Upper lobe of right lung (tissue), 1 donor: ENCODE measurements around the gene STK10. TPM values are rescaled to one million over a fixed set of nuclear protein-coding genes. Genes with fewer than 3 reads are reported as not detected.
A peak's percentile ranks its signal among the peaks of the same experiment; 100 is the strongest.

Source experiments
- ATAC-seq: fragments of 200-7000 bp; cut with Tn5 transposase; one replicate; pipeline ENCODE4 v1.9.1; 2020; ENCODE audit warnings: mild to moderate bottlenecking, moderate library complexity
- DNase-seq: peaks from one replicate; pipeline ENCODE4 v3.0.0-alpha.2; 2020
- H3K27ac ChIP-seq: fragments of 200-600 bp; one replicate; pipeline ENCODE4 v1.8.0; 2022
- H3K27me3 ChIP-seq: fragments of 200-600 bp; one replicate; pipeline ENCODE4 v1.8.0; 2022; ENCODE audit warnings: mild to moderate bottlenecking
- H3K36me3 ChIP-seq: fragments of 200-600 bp; one replicate; pipeline ENCODE4 v1.8.0; 2022
- H3K4me1 ChIP-seq: fragments of 200-600 bp; one replicate; pipeline ENCODE4 v1.8.0; 2022
- H3K4me3 ChIP-seq: fragments of 200-600 bp; one replicate; pipeline ENCODE4 v1.8.0; 2022; ENCODE audit warnings: mild to moderate bottlenecking
- H3K9me3 ChIP-seq: fragments of 200-600 bp; one replicate; pipeline ENCODE4 v1.8.0; 2022
- CTCF ChIP-seq: fragments of 200-600 bp; IDR thresholded peaks from one replicate; pipeline ENCODE4 v1.8.0; 2022; ENCODE audit warnings: antibody characterized with exemption
- intact Hi-C: fragments of 100-400 bp; cut with DNase I; formaldehyde crosslinking; loops from one replicate; pipeline ENCODE4 v1.11.0; 2022
- total RNA-seq: library from RNA; stranded (reverse); fragmentation: NEBNext Ultra II Directional; extraction: Animal tissue kit (Norgen Biotek cat#: 25700); gene quantifications from one replicate; pipeline ENCODE4 v1.2.1, GENCODE V29; 2021
- donor health status: DM: no; HTN: yes; CAD: no; lungs with severe emphysema.

STK10 gene
- total RNA-seq, 1 donor from 2014 or later = 56.9 TPM

GRCh38 chr5:172144931-172145869, 42.8 kb downstream of the STK10 start:
- intact Hi-C loops = no loop called here
- peaks cover 6% of the 10 kb centered on the region for H3K36me3 ChIP-seq
- peaks cover 5% of the 10 kb centered on the region for H3K4me1 ChIP-seq
- H3K4me3 ChIP-seq = no peak overlapping the region
- H3K27me3 ChIP-seq = no peaks in the 10 kb centered on the region
- DNase-seq (no peak), ATAC-seq (no peak)
- no peak overlapping the region for H3K27ac ChIP-seq
- H3K9me3 ChIP-seq = no peaks in the 10 kb centered on the region
- no peak for TF ChIP-seq CTCF

DNA sequence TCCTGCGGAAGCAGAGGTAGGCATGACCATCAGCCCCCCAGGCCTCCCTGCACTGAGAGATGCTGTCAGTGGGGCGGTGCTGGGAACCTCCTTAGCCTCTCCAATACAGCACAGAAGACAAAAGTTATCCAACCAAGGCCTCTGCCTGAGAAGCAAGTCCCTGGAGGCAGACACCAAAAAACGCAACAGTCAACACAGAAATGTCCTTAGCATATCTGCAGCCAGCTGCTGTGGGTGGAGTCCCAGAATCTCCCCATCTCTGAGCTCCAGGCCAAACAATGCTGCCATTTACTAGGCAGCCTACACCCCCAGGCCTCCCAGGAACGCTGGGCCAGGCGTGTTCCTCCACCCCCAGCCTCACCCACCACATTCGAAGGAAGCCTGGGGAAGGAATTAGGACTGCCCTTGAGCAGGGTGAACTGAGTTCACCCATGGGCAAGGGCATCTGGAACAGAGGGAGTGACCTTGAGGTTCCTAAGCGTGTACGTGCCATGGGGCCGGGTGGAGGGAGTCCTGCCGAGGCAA, 43.7 kb downstream of the STK10 start:
- TF ChIP-seq CTCF = no peak
- Histone ChIP-seq H3K27ac (no peak overlapping the region), H3K36me3 (peaks cover 6% of the 10 kb centered on the region), H3K4me3 (no peak overlapping the region), H3K9me3 (no peaks in the 10 kb centered on the region), H3K4me1 (no peaks in the 10 kb centered on the region), H3K27me3 (no peaks in the 10 kb centered on the region)
- intact Hi-C loops = no loop called here
- DNase-seq = no peak
- ATAC-seq = peak; percentile 10

GRCh38 chr5:172143875-172144274, 44.1 kb downstream of the STK10 start:
- Histone ChIP-seq H3K9me3 (no peaks in the 10 kb centered on the region), H3K36me3 (peaks cover 6% of the 10 kb centered on the region), H3K4me3 (no peak overlapping the region), H3K27me3 (no peaks in the 10 kb centered on the region), H3K27ac (no peak overlapping the region), H3K4me1 (no peaks in the 10 kb centered on the region)
- no peak for DNase-seq
- no peak for TF ChIP-seq CTCF
- intact Hi-C loops = no loop called here
- ATAC-seq = no peak

GRCh38 chr5:172142709-172143215, 45.3 kb downstream of the STK10 start:
- Histone ChIP-seq H3K27ac (no peak overlapping the region), H3K4me1 (no peaks in the 10 kb centered on the region), H3K4me3 (no peak overlapping the region), H3K36me3 (peaks cover under 1% of the 10 kb centered on the region), H3K9me3 (no peaks in the 10 kb centered on the region), H3K27me3 (no peaks in the 10 kb centered on the region)
- no peak for TF ChIP-seq CTCF
- intact Hi-C loops = no loop called here
- DNase-seq (no peak), ATAC-seq (peak; percentile 5)

- H3K27me3 ChIP-seq = no peaks in the 10 kb centered on the region
- H3K36me3 ChIP-seq = no peaks in the 10 kb centered on the region
- H3K27ac ChIP-seq = no peak overlapping the region
- ATAC-seq = no peak
- intact Hi-C loops = no loop called here
- H3K9me3 ChIP-seq = no peaks in the 10 kb centered on the region
- TF ChIP-seq CTCF = no peak
- no peak overlapping the region for H3K4me3 ChIP-seq
- H3K4me1 ChIP-seq = no peaks in the 10 kb centered on the region
- no peak for DNase-seq
Observed at GRCh38 chr5:172141949-172142319, 46.1 kb downstream of the STK10 start.
